ENCODE measurements around the gene TOP3B. TPM values are rescaled to one million over a fixed set of nuclear protein-coding genes. Genes with fewer than 3 reads are reported as not detected.

Gene TOP3B
- total RNA-seq, 2 experiments from 2014 or later = 33.6 to 34.0 TPM

DNA sequence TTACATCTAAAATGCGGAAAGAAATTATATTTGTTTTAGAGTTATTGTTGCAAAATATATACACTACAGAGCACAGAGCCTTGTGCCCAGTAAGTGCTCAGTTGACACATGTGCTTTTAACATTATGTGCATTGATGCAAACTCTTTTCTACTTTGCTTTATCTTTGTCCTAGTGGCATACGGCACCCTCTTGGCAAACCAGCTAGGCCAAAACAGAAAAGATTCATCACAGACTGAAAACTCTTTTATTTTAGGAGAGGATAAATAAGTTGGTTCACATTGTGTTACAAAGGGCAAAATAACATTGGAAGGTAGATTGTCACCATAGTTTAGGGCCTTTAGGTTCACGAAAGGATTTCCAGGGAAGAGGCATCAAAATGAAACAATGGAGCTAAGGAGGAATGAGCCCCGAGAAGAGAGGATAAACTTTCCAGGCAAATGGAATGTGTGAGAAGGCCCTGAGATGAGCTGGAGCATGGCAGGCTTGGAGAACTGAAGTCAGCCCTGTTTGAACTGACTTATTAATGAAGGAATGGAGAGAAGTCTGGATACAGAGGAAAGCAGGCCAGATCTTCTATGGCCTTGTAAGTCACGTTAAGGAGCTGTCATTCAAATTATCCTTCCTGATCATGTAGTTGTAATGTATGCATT, 23.5 kb upstream of the TOP3B start:
- no peak for ATAC-seq
- Mint-ChIP-seq H3K27me3 (peaks cover 14% of the 10 kb centered on the region), H3K9me3 (no peaks in the 10 kb centered on the region), H3K27ac (no peak overlapping the region), H3K4me1 (ENCODE audit: low read depth) (no peaks in the 10 kb centered on the region), H3K36me3 (ENCODE audit: low read depth) (no peaks in the 10 kb centered on the region), H3K4me3 (no peak overlapping the region)
- no peak for TF ChIP-seq CTCF (IDR thresholded peaks at IDR 0.05)
- ChIA-PET CTCF (interaction anchor here (0.8 to 1.5 kb wide), 2 partner anchors 34 to 53 kb away, joined by 3 to 4 read pairs; partner anchors contain the start of gene PPM1F), POLR2A (no interaction called here)
- intact Hi-C loops (cut with micrococcal nuclease) = no loop called here
- DNase-seq = no peak

GRCh38 chr22:22003233-22003632, 20.6 kb upstream of the TOP3B start:
- ATAC-seq = no peak
- Mint-ChIP-seq H3K36me3 (ENCODE audit: low read depth) (no peaks in the 10 kb centered on the region), H3K4me1 (ENCODE audit: low read depth) (no peaks in the 10 kb centered on the region), H3K9me3 (no peaks in the 10 kb centered on the region), H3K27me3 (peaks cover 2% of the 10 kb centered on the region), H3K4me3 (no peak overlapping the region), H3K27ac (no peak overlapping the region)
- ChIA-PET CTCF (no interaction called here), POLR2A (no interaction called here)
- no peak for TF ChIP-seq CTCF (IDR thresholded peaks at IDR 0.05)
- DNase-seq = no peak
- intact Hi-C loops (cut with micrococcal nuclease) = no loop called here

DNA sequence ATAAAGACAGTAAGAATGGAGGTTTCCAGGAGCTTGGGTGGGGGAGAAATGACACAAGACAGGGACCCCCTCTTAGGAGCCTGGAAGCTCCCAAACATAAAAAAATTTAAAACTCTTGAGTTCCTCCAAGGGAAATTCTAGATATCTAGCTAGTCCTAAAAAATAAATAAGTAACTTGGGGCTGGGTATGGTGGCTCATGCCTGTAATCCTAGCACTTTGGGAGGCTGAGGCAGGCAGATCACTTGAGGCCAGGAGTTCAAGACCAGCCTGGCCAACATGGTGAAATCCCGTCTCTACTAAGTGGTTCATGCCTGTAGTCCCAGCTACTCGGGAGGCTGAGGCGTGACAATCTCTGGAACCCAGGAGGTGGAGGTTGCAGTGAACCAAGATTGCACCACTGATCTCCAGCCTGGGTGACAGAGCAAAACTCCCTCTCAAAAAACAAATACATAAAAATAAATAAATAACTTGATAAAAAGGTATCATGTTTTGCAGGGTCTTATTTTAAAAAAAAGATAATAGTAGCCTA, 20.0 kb upstream of the TOP3B start:
- Mint-ChIP-seq H3K27me3 (peaks cover 2% of the 10 kb centered on the region), H3K9me3 (no peaks in the 10 kb centered on the region), H3K4me3 (no peak overlapping the region), H3K27ac (no peak overlapping the region), H3K36me3 (ENCODE audit: low read depth) (no peaks in the 10 kb centered on the region), H3K4me1 (ENCODE audit: low read depth) (no peaks in the 10 kb centered on the region)
- CTCF ChIA-PET = interaction anchor here (1.2 kb wide), 1 partner anchor 20 kb away, joined by 4 read pairs; the partner anchor contains the start of gene TOP3B
- DNase-seq = no peak
- ATAC-seq = no peak
- POLR2A ChIA-PET = interaction anchor here (0.8 kb wide), 1 partner anchor 18 kb away, joined by 3 read pairs; no protein-coding TSS in a partner anchor
- TF ChIP-seq CTCF (IDR thresholded peaks at IDR 0.05) = no peak
- intact Hi-C loops (cut with micrococcal nuclease) = no loop called here

- no peak for TF ChIP-seq CTCF (IDR thresholded peaks at IDR 0.05)
- CTCF ChIA-PET = interaction anchor here (0.7 to 1.2 kb wide), 2 partner anchors 19 to 29 kb away, joined by 3 to 4 read pairs; partner anchors contain the start of gene TOP3B
- Mint-ChIP-seq H3K27me3 (peaks cover 2% of the 10 kb centered on the region), H3K9me3 (no peaks in the 10 kb centered on the region), H3K4me1 (ENCODE audit: low read depth) (no peaks in the 10 kb centered on the region), H3K36me3 (ENCODE audit: low read depth) (no peaks in the 10 kb centered on the region), H3K4me3 (no peak overlapping the region), H3K27ac (no peak overlapping the region)
- DNase-seq (no peak), ATAC-seq (no peak)
- POLR2A ChIA-PET = interaction anchor here (0.8 kb wide), 1 partner anchor 19 kb away, joined by 3 read pairs; no protein-coding TSS in a partner anchor
- intact Hi-C loops (cut with micrococcal nuclease) = no loop called here
Observed at GRCh38 chr22:22001664-22002525, 19.3 kb upstream of the TOP3B start.
